ENCODE results near the gene NFASC.

- TF ChIP-seq POLR2AphosphoS5 (IDR thresholded peaks at IDR 0.05; ENCODE audit: low read depth, low read length) = no peak
- no peak for TF ChIP-seq SIN3A (IDR thresholded peaks at IDR 0.05; ENCODE audit: borderline replicate concordance, insufficient read depth, low read length)
- TF ChIP-seq, protein P1, sequence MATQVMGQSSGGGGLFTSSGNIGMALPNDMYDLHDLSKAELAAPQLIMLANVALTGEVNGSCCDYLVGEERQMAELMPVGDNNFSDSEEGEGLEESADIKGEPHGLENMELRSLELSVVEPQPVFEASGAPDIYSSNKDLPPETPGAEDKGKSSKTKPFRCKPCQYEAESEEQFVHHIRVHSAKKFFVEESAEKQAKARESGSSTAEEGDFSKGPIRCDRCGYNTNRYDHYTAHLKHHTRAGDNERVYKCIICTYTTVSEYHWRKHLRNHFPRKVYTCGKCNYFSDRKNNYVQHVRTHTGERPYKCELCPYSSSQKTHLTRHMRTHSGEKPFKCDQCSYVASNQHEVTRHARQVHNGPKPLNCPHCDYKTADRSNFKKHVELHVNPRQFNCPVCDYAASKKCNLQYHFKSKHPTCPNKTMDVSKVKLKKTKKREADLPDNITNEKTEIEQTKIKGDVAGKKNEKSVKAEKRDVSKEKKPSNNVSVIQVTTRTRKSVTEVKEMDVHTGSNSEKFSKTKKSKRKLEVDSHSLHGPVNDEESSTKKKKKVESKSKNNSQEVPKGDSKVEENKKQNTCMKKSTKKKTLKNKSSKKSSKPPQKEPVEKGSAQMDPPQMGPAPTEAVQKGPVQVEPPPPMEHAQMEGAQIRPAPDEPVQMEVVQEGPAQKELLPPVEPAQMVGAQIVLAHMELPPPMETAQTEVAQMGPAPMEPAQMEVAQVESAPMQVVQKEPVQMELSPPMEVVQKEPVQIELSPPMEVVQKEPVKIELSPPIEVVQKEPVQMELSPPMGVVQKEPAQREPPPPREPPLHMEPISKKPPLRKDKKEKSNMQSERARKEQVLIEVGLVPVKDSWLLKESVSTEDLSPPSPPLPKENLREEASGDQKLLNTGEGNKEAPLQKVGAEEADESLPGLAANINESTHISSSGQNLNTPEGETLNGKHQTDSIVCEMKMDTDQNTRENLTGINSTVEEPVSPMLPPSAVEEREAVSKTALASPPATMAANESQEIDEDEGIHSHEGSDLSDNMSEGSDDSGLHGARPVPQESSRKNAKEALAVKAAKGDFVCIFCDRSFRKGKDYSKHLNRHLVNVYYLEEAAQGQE (IDR thresholded peaks at IDR 0.05; ENCODE audit: insufficient read depth in 1 of 2, low read depth in 2 of 2, low read length in 2 of 2) = no peak
- TF ChIP-seq TAF1 (IDR thresholded peaks at IDR 0.05; ENCODE audit: borderline replicate concordance, insufficient read depth, low read length) = no peak
These were observed 145.4 kb downstream of the NFASC start for GRCh38 chr1:205016075-205016474.
